Fibroblast of lung (primary cell): Measurements from ENCODE around the gene SRCIN1. TPM values are rescaled to one million over a fixed set of nuclear protein-coding genes. Genes with fewer than 3 reads are reported as not detected.
A peak's percentile ranks its signal among the peaks of the same experiment; 100 is the strongest.

Experiments
- DNase-seq, 2 donors: peaks; one replicate each; pipeline versions ENCODE4 v3.0.0 to v3.0.0-alpha.2; 2010; ENCODE audit warnings: low read depth in 2 of 2
- H2AFZ ChIP-seq: 2 replicates; pipeline ENCODE4 v1.5.1; 2012; ENCODE audit warnings: low read length, control low read depth, inconsistent platforms
- H3K27ac ChIP-seq: 2 replicates; pipeline ENCODE4 v1.5.1; 2011; ENCODE audit warnings: low read length, control low read depth; ENCODE audit not compliant: insufficient read depth
- H3K27me3 ChIP-seq: 2 replicates; pipeline ENCODE4 v1.5.1; 2011; ENCODE audit warnings: mild to moderate bottlenecking, low read length; ENCODE audit not compliant: control insufficient read depth, insufficient read depth
- H3K36me3 ChIP-seq: 2 replicates; pipeline ENCODE4 v1.5.1; 2011; ENCODE audit warnings: low read length; ENCODE audit not compliant: control insufficient read depth, insufficient read depth
- H3K4me1 ChIP-seq: 2 replicates; pipeline ENCODE4 v1.5.1; 2011; ENCODE audit warnings: low read length; ENCODE audit not compliant: control insufficient read depth, insufficient read depth; ENCODE audit errors: extremely low read depth
- H3K4me2 ChIP-seq: 2 replicates; pipeline ENCODE4 v1.5.1; 2011; ENCODE audit warnings: low read length, control low read depth; ENCODE audit not compliant: insufficient read depth; ENCODE audit errors: extremely low read depth
- H3K4me3 ChIP-seq, 4 experiments: fragments of 200-600 bp in 1 of 4; sonication (generic) in 1 of 4; replicated peaks in 1 of 4; 2 replicates each; pipeline ENCODE4 v1.5.1; 2011 to 2016; ENCODE audit warnings: low read length in 4 of 4, low read depth in 3 of 4, mild to moderate bottlenecking in 3 of 4, control low read depth in 2 of 4, inconsistent platforms in 1 of 4, mixed read lengths in 1 of 4; ENCODE audit not compliant: insufficient read depth in 1 of 4; ENCODE audit errors: control extremely low read depth in 1 of 4
- H3K79me2 ChIP-seq: 2 replicates; pipeline ENCODE4 v1.5.1; 2012; ENCODE audit warnings: mild to moderate bottlenecking, low read length, inconsistent platforms; ENCODE audit not compliant: control insufficient read depth, insufficient read depth
- H3K9ac ChIP-seq: 2 replicates; pipeline ENCODE4 v1.5.1; 2011; ENCODE audit warnings: mild to moderate bottlenecking, low read length, control low read depth; ENCODE audit not compliant: insufficient read depth
- H3K9me3 ChIP-seq: 2 replicates; pipeline ENCODE4 v1.5.1; 2012; ENCODE audit warnings: low read depth, low read length; ENCODE audit not compliant: control insufficient read depth, insufficient read depth
- H4K20me1 ChIP-seq: 2 replicates; pipeline ENCODE4 v1.5.1; 2011; ENCODE audit warnings: low read length; ENCODE audit not compliant: control insufficient read depth, insufficient read depth; ENCODE audit errors: extremely low read depth
- CTCF ChIP-seq, 2 donors: IDR thresholded peaks in 1 of 2; conservative IDR thresholded peaks in 1 of 2; 1 replicate in 1 of 2; 2 replicates in 1 of 2; pipeline ENCODE4 v1.5.1; 2011 to 2012; ENCODE audit warnings: low read length in 2 of 2, control low read depth in 1 of 2, inconsistent platforms in 1 of 2, low read depth in 1 of 2, mild to moderate bottlenecking in 1 of 2
- EZH2 ChIP-seq: IDR thresholded peaks from 2 replicates; pipeline ENCODE4 v1.5.1; 2012; ENCODE audit warnings: low read length, control low read depth, mild to moderate bottlenecking; ENCODE audit errors: missing control alignments
- polyA plus RNA-seq, 2 donors: library from polyadenylated mRNA; depleted of rRNA in 1 of 2; stranded (reverse) in 1 of 2; unstranded in 1 of 2; fragments of >200 nt; gene quantifications; 2 replicates each; pipeline ENCODE4 v1.2.1, GENCODE V29; 2011 to 2012; ENCODE audit warnings: missing spikeins in 1 of 2
- total RNA-seq: library from RNA; depleted of rRNA; stranded (reverse); fragments of >200 nt; gene quantifications from 2 replicates; pipeline ENCODE4 v1.2.1, GENCODE V29; 2014

Gene SRCIN1
- total and polyA plus RNA-seq, 2 donors (not counting 1 experiment from before 2014, with no cell fraction given): under 0.01 TPM; not detected in 1

GRCh38 chr17:38564869-38565268, 40.9 kb downstream of the SRCIN1 start:
- H2AFZ ChIP-seq: no peak overlapping the region

DNA sequence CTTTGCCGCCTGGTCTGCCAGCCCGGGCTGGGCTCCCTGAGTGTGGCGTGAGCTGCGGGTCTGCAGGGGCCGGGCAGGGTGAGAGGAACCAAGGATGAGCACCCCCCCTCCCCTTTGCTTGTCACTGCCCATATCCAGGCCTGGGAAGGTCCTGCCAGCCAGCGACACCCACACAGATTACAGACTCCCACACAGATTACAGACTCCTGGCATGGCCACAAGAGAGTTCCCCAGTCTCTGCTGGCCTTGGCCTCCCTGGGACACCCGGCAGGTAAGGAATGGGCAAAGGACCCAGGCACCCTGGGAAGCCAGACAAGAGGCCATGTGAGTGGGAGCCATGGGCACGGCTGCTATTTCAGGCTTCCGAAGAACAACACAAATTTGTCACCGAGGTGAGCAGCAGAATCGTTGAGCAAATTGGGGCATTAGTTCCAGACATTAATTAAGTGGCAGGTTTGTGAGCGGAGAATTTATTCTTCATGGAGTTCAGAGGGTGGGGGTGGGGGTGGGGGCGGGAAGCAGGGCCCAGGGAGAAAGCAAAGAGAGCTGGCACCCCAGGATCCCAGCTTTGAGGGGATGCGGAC, 41.4 kb downstream of the SRCIN1 start:
- DNase-seq: no peak
- Histone ChIP-seq H3K9ac (no peak overlapping the region), H3K27me3 (peaks cover 81% of the 10 kb centered on the region), H3K36me3 (no peaks in the 10 kb centered on the region), H2AFZ (no peak overlapping the region), H4K20me1 (no peaks in the 10 kb centered on the region), H3K79me2 (no peaks in the 10 kb centered on the region), H3K27ac (no peak overlapping the region), H3K9me3 (no peaks in the 10 kb centered on the region), H3K4me3 (no peak overlapping the region), H3K4me1 (no peaks in the 10 kb centered on the region), H3K4me2 (no peak overlapping the region)
- TF ChIP-seq EZH2: no peak
- no peak for TF ChIP-seq CTCF (conservative IDR thresholded peaks at IDR 0.05 in 1 of 2, IDR thresholded peaks at IDR 0.05 in 1 of 2; ENCODE audit: low read depth in 1 of 2, low read length in 2 of 2)

More at GRCh38 chr17:38564869-38565268, 40.9 kb downstream of the SRCIN1 start:
- no peak for DNase-seq
- Histone ChIP-seq H3K9ac (no peak overlapping the region), H3K79me2 (no peaks in the 10 kb centered on the region), H3K4me1 (no peaks in the 10 kb centered on the region), H3K4me2 (no peak overlapping the region), H3K9me3 (no peaks in the 10 kb centered on the region), H3K36me3 (no peaks in the 10 kb centered on the region), H4K20me1 (no peaks in the 10 kb centered on the region), H3K27ac (no peak overlapping the region), H3K27me3 (peaks cover 79% of the 10 kb centered on the region), H3K4me3 (no peak overlapping the region)
- TF ChIP-seq EZH2: peak; percentile 81
- TF ChIP-seq CTCF (conservative IDR thresholded peaks at IDR 0.05 in 1 of 2, IDR thresholded peaks at IDR 0.05 in 1 of 2; ENCODE audit: low read depth in 1 of 2, low read length in 2 of 2): no peak

DNA sequence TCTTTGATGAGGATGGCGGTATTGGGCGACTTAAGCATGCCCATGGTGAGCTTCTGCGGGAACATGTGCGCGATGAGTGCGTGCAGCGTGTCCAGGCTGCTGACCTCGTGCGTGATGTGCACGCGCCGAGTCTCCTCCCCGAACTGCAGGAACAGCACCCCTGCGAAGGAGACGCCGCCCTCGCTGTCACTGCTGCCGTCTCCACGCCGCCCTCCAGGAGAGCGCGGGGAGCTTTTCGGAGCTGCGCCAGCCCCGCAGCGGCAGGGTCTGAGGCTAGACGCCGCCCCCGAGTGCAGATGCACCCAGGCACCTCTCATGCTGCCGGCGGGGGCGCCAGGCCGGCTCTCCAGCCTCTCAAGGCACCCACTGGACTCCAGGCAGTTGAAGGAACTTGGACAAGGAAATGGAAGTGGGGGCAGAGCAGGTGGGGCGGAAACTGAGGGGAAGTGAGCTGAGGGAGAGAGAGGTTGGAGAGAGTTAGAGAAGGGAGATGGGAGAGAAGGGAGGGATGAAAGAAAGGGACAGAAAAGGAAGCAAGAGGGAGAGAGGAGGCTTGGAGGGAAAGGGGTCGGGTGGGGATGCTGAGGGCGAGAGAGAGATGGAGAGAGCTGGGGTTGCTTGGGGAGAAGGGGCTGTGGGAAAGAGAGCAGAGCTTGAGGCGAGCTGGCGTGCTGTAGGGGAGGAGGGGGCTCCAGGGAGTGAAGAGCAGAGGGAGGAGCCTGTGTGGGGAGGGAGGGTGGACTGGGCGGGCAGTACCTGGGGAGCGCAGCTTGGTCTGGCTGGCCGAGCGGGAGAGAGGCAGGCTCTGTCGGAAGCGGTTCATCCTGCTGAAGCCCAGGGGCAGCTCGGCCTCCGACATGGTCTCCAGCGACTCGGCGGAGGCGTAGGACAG, 42.1 kb downstream of the SRCIN1 start:
- Histone ChIP-seq H3K4me1 (no peaks in the 10 kb centered on the region), H3K9me3 (no peaks in the 10 kb centered on the region), H3K9ac (no peak overlapping the region), H4K20me1 (no peaks in the 10 kb centered on the region), H3K36me3 (no peaks in the 10 kb centered on the region), H3K79me2 (no peaks in the 10 kb centered on the region), H2AFZ (no peak overlapping the region), H3K4me2 (no peak overlapping the region), H3K27ac (no peak overlapping the region), H3K27me3 (peaks cover 89% of the 10 kb centered on the region), H3K4me3 (no peak overlapping the region)
- TF ChIP-seq CTCF (conservative IDR thresholded peaks at IDR 0.05 in 1 of 2, IDR thresholded peaks at IDR 0.05 in 1 of 2; ENCODE audit: low read depth in 1 of 2, low read length in 2 of 2) (no peak), EZH2 (peak; percentile 97)
- no peak for DNase-seq
